Cardiac muscle cell (in vitro differentiated cells and primary cell): ENCODE data around the gene STX8. TPM values are rescaled to one million over a fixed set of nuclear protein-coding genes. Genes with fewer than 3 reads are reported as not detected.
"Not testable (repeated sequence)": the region's sequence is repeated elsewhere in the genome, so short reads cannot be mapped to it uniquely, and the experiment has no call there.

Experiments
- DNase-seq, 2 donors: peaks; one replicate each; pipeline versions ENCODE4 v3.0.0 to v3.0.0-alpha.2; 2010 to 2017; ENCODE audit warnings: low read depth in 1 of 2, low spot score in 1 of 2
- H3K27ac ChIP-seq: fragments of 200-600 bp; sonication (generic); 2 replicates; pipeline ENCODE4 v1.5.1; 2016
- H3K27me3 ChIP-seq: fragments of 200-600 bp; sonication (generic); 2 replicates; pipeline ENCODE4 v1.6.0; 2016; ENCODE audit warnings: control low read depth
- H3K36me3 ChIP-seq: fragments of 200-600 bp; sonication (generic); 2 replicates; pipeline ENCODE4 v1.5.1; 2016; ENCODE audit warnings: control low read depth
- H3K4me1 ChIP-seq: fragments of 200-600 bp; sonication (generic); 2 replicates; pipeline ENCODE4 v1.8.1; 2017; ENCODE audit warnings: low read depth, mild to moderate bottlenecking, mixed run types
- H3K4me3 ChIP-seq: fragments of 200-600 bp; sonication (generic); 2 replicates; pipeline ENCODE4 v1.5.1; 2016; ENCODE audit warnings: mild to moderate bottlenecking
- H3K9me3 ChIP-seq: fragments of 200-600 bp; sonication (generic); 2 replicates; pipeline ENCODE4 v1.5.1; 2017; ENCODE audit warnings: low read depth, mild to moderate bottlenecking, control low read depth
- polyA plus RNA-seq: library from polyadenylated mRNA; unstranded; fragments of >200 nt; fragmentation: Nextera tagmentation; extraction: Ambion mirVana; gene quantifications from 2 replicates; pipeline ENCODE4 v1.2.1, GENCODE V29; 2016
- total RNA-seq: library from RNA; depleted of rRNA; stranded (reverse); fragments of >200 nt; gene quantifications from 2 replicates; pipeline ENCODE4 v1.2.3, GENCODE V29; 2016
- TF ChIP-seq, protein P1 (sequence below): IDR thresholded peaks from 2 replicates; pipeline ENCODE4 v1.5.1; 2012; ENCODE audit warnings: low read depth, mild to moderate bottlenecking, low read length

STX8 gene
- total and polyA plus RNA-seq, 2 experiments from 2014 or later, result 46.9 to 95.2 TPM

DNA sequence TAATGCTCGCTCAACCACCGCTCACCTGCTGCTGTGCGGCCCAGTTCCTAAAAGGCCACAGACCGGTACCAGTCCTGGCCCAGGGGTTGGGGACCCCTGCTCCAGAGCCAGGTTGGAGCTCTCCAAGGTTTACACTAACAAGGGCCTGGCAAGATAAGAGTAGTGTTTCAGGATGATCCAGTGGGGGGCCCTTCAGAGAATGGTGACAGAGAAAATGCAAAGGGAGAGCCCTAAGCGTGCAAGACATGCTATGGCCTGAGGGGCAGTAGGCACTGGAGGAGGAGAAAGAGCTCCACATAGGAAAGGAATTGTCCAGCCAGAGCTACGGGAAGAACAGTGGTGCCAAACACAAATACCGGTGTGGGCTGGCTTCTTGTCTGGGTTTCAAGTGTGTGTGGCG is 233.4 kb downstream of the STX8 start:
- Histone ChIP-seq H3K9me3 (no peaks in the 10 kb centered on the region), H3K27me3 (no peaks in the 10 kb centered on the region), H3K4me1 (peaks cover 3% of the 10 kb centered on the region), H3K36me3 (no peaks in the 10 kb centered on the region), H3K4me3 (no peak overlapping the region), H3K27ac (no peak overlapping the region)
- TF ChIP-seq, protein P1, sequence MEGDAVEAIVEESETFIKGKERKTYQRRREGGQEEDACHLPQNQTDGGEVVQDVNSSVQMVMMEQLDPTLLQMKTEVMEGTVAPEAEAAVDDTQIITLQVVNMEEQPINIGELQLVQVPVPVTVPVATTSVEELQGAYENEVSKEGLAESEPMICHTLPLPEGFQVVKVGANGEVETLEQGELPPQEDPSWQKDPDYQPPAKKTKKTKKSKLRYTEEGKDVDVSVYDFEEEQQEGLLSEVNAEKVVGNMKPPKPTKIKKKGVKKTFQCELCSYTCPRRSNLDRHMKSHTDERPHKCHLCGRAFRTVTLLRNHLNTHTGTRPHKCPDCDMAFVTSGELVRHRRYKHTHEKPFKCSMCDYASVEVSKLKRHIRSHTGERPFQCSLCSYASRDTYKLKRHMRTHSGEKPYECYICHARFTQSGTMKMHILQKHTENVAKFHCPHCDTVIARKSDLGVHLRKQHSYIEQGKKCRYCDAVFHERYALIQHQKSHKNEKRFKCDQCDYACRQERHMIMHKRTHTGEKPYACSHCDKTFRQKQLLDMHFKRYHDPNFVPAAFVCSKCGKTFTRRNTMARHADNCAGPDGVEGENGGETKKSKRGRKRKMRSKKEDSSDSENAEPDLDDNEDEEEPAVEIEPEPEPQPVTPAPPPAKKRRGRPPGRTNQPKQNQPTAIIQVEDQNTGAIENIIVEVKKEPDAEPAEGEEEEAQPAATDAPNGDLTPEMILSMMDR, result no peak
- no peak for DNase-seq

DNA sequence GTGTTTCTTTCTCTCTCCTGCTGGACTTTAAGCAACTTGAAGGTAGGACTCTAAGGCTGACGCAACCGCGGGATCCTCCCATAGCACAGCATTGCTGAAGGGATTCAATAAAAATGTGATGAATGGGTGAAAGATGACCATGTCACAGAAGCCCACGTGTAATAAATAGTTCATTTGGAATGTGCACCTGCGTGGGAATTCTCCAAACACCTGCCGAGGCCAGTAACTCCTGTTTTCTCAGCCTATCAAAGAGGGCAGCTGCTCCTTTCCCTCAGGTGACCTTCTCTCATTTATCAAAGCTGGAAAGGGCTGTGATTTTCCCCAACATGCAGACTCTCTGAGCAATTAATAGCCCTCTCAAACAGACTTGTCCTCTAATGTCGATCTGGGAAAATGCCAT is 235.7 kb downstream of the STX8 start:
- no peak overlapping the region for H3K27ac ChIP-seq
- H3K36me3 ChIP-seq, result no peaks in the 10 kb centered on the region
- no peaks in the 10 kb centered on the region for H3K9me3 ChIP-seq
- peaks cover 3% of the 10 kb centered on the region for H3K4me1 ChIP-seq
- no peak overlapping the region for H3K4me3 ChIP-seq
- no peaks in the 10 kb centered on the region for H3K27me3 ChIP-seq
- DNase-seq, result no peak
- TF ChIP-seq, protein P1, result no peak

DNA sequence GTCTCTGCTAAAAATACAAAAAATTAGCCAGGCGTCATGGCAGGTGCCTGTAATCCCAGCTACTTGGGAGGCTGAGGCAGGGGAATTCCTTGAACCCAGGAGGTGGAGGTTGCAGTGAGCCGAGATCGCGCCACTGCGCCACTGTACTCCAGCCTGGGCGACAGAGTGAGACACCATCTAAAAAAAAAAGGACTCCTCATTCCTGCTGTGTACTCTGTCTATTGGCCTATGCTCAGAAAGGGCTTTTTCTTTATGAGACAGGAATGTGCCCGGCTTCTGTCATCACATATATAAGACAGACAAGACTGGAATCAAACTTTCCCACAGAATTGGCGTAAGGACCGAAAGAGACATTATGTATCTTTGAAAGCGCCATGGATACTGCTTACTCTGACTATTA is 236.1 kb downstream of the STX8 start:
- not testable (repeated sequence) for H3K27ac ChIP-seq, H3K27me3 ChIP-seq, H3K9me3 ChIP-seq, H3K4me3 ChIP-seq, DNase-seq, H3K36me3 ChIP-seq, H3K4me1 ChIP-seq

DNA sequence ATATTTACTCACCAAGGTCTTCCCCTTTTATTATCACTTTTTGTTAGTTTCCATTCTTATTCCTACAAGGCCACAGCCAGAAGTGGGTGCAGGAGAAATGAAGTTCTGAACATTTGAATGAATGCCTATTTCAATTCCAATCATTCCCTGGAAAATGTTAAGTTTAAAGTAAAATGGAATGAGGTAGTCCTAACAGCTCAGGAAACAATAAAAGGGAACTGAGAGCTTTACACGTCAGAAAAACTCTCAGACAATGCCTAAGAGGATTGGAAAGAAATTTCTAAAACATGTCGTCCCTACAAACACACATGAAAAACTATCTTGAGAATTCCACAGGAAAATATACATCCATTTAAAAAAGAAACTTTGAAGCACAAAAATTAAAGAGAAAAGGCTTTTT is 238.8 kb downstream of the STX8 start:
- TF ChIP-seq, protein P1, result no peak
- Histone ChIP-seq H3K4me1 (no peaks in the 10 kb centered on the region), H3K27ac (no peak overlapping the region), H3K4me3 (no peak overlapping the region), H3K9me3 (no peaks in the 10 kb centered on the region), H3K36me3 (no peaks in the 10 kb centered on the region), H3K27me3 (no peaks in the 10 kb centered on the region)
- DNase-seq, result no peak

DNA sequence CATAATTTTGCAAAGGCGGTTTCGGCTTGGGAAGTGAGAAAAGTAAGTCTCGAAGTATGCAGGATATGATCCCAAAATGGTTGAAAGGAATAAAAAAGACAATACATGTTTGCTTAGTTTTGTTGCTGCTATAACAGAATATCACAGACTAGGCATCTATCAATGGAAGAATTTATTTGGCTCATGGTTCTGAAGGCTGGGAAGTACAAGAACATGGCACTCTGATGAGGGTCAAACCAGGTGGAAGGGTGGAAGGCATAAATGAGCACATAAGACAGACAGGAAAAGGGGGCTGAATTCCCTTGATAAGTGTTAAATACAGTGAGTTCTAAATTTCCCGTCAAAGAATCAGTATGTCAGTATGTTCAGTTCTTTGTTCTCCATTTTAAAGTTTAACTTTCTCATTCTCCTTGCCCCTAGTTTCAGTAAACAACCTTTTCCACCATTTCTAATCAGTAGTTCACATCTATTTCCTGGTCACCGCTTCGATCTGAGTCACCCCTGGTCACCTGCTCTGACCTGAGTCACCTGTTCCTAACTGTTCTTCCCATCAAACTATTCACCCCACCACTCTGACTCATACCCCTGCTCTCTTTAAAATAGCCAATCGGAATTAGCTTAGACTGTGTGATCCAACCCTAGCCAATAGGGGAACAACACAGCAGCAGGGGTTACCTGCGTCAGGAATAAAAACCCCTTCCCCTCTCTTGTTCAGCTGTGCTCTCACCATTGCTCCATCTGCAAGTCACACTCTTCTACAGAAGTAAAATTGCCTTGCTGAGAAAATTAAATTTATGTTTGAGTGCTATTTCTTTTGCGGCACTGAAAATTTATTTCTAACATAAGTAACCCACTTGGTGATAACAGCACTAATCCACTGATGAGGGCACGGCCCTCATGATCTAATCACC is 240.8 kb downstream of the STX8 start:
- H3K4me3 ChIP-seq, result no peak overlapping the region
- TF ChIP-seq, protein P1, result no peak
- DNase-seq, result no peak
- H3K4me1 ChIP-seq, result no peaks in the 10 kb centered on the region
- H3K27me3 ChIP-seq, result no peaks in the 10 kb centered on the region
- no peaks in the 10 kb centered on the region for H3K36me3 ChIP-seq
- H3K27ac ChIP-seq, result no peak overlapping the region
- H3K9me3 ChIP-seq, result no peaks in the 10 kb centered on the region

DNA sequence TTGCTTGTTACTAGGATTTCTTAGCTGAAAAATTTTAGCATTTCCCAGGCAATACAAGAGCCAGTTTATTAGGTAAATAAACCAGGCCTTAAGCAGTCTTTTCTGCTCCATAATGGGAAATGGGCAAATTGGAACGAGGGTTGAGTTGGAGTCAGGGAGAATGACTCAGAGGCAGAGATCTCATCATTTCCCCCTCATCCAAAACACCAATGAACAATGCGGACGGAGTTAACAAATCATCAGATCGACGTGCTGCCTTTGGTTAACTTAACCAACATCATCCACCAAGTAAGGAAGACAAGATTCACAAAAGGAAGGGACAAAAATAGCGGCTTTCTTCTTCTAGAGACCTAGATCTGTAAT is 243.5 kb downstream of the STX8 start:
- no peak overlapping the region for H3K27ac ChIP-seq
- no peaks in the 10 kb centered on the region for H3K36me3 ChIP-seq
- H3K4me3 ChIP-seq, result no peak overlapping the region
- H3K4me1 ChIP-seq, result no peaks in the 10 kb centered on the region
- TF ChIP-seq, protein P1, result no peak
- no peaks in the 10 kb centered on the region for H3K9me3 ChIP-seq
- DNase-seq, result no peak
- H3K27me3 ChIP-seq, result no peaks in the 10 kb centered on the region
